ENCODE results near the gene BRMS1L. TPM values are rescaled to one million over a fixed set of nuclear protein-coding genes. Genes with fewer than 3 reads are reported as not detected.

The BRMS1L gene
- total RNA-seq, 1 donor = 5.6 TPM

- no peak for TF ChIP-seq CTCF (IDR thresholded peaks at IDR 0.05; ENCODE audit: insufficient read depth, low read depth, low read length)
- no peak overlapping the region for H3K4me3 ChIP-seq (ENCODE audit: low read depth, low read length)
- no peak for DNase-seq (ENCODE audit: low read depth)
Observed at GRCh38 chr14:35911097-35911496, 85.0 kb downstream of the BRMS1L start.

- no peak overlapping the region for H3K4me3 ChIP-seq (ENCODE audit: low read depth, low read length)
Observed at GRCh38 chr14:35915185-35915584, 89.0 kb downstream of the BRMS1L start.

GRCh38 chr14:35915775-35916174, 89.6 kb downstream of the BRMS1L start:
- no peak for TF ChIP-seq CTCF (IDR thresholded peaks at IDR 0.05; ENCODE audit: insufficient read depth, low read depth, low read length)
- no peak overlapping the region for H3K4me3 ChIP-seq (ENCODE audit: low read depth, low read length)
- DNase-seq (ENCODE audit: low read depth) = no peak

More at GRCh38 chr14:35915185-35915584, 89.0 kb downstream of the BRMS1L start:
- DNase-seq (ENCODE audit: low read depth) = no peak
- no peak for TF ChIP-seq CTCF (IDR thresholded peaks at IDR 0.05; ENCODE audit: insufficient read depth, low read depth, low read length)

Other genes starting within 250 kb of the BRMS1L start
- 42.2 and 57.9 TPM in 2 replicates for gene RALGAPA1, start 17.0 kb upstream of the BRMS1L start, total RNA-seq